Umbilical cord (tissue), 2 donors: ENCODE results near the gene APC2. TPM values are rescaled to one million over a fixed set of nuclear protein-coding genes. Genes with fewer than 3 reads are reported as not detected.

Experiments
- DNase-seq: peaks from one replicate; pipeline ENCODE4 v3.0.0-alpha.2; 2015; ENCODE audit warnings: low spot score
- total RNA-seq: library from RNA; depleted of rRNA; stranded (reverse); fragments of >200 nt; gene quantifications from one replicate; pipeline ENCODE4 v1.2.3, GENCODE V29; 2014; ENCODE audit warnings: low replicate concordance; ENCODE audit not compliant: insufficient read depth

Gene APC2
- total RNA-seq: 0.72 TPM

DNA sequence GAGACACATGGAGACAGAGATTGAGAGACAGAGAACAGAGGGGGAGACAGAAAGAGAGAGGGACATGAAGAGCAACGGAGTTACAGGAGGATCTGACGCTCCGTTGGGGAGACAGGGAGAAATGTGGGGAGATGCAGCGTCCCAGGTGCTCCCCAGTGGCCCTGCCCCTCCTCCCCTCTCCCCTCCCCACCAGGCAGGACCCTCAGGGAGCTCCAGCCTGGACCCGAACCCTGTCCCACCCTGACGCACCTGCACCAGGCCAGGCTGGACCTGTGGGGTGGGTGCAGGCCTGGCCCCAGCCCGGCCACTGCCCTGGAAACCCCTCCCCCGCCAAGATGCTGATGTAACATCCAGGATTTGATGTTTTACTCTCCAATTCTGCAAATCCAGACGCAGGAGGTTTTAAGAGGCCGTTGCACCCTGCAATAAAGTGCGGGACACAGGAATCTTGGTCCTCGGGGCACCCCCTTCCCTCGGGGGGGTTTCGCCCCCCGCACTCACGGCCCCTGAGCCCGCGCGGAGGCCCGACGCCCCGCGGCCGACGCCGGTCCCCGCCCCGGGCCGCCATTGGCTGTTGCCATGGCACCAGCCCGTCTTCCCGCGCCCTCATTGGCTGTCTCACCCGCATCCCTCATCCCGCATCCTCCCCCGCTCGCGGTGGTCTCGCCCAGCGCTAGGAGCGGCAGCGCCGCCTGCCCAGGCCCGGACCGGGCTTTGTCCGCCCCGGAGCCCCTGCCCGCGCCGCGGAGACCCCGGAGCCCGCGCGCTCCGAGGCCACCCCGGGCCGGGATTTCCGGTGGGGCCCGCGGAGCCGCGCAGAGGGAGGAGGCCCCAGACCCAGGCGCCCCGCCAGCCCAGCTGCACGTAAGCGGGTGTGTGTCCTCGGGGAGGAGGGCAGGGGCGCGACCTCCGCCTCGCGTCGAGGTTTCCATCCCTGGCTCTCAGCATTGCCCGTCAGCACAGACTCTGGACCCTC is at the start of gene APC2:
Gene APC2 (plus strand): TSS at position 655 of the 976 bp plus-strand sequence. CDS start 2,881 bp downstream, outside the sequence.
- peak; percentile 60 for DNase-seq

- DNase-seq: peak; percentile 42
Measured at GRCh38 chr19:1400281-1401137, 49.4 kb upstream of the APC2 start.

GRCh38 chr19:1401138-1401888 is 48.6 kb upstream of the APC2 start, which contains the start of gene GAMT:
GAMT (minus strand) TSS chr19:1401542; CDS start chr19:1401476, 66 bp downstream.
- peak; percentile 54 for DNase-seq

GRCh38 chr19:1401889-1402217 is 48.1 kb upstream of the APC2 start:
- DNase-seq: no peak

GRCh38 chr19:1402411-1403070 is 47.4 kb upstream of the APC2 start:
- DNase-seq: no peak

DNA sequence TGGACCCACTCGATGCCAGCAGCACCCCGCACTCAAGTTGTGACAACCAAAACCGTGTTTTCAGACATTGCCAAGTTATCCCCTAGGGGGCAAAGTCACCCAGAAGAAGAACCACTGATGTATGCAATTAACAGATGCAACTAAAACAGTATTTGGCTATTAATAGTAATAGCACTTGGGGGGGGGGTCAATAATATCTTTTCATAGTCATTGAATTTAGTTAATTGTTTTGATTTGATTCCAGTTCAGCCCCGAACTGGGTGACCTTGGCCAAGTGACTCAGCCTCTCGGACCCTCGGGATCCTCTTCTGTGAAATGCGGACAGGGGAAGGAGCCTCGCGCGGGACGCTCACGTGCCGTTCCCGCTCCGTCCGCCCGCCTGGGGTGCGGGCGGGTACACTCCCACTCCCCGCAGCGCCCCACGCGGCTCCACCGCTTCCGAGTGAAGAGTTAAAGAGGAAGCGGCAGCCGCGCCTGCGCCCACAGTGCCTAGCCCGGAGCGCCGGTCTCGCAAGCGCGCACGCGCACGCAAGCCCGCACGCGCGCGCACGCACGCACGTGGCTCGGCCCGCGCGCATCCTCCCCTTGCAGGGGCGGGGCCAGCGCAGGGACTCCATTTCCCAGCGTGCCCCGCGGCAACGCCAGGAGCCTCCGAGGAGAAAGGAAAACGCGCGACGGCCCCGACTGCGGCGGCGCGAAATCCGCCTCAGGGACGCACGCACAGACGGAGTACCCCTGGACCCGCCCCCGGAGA is 43.0 kb upstream of the APC2 start:
- peak; percentile 99 for DNase-seq

- DNase-seq: no peak
Measured at GRCh38 chr19:1407528-1408299, 42.2 kb upstream of the APC2 start, which contains the start of gene DAZAP1. DAZAP1 (plus strand) TSS chr19:1407586; CDS start chr19:1407774, 188 bp downstream.

DNA sequence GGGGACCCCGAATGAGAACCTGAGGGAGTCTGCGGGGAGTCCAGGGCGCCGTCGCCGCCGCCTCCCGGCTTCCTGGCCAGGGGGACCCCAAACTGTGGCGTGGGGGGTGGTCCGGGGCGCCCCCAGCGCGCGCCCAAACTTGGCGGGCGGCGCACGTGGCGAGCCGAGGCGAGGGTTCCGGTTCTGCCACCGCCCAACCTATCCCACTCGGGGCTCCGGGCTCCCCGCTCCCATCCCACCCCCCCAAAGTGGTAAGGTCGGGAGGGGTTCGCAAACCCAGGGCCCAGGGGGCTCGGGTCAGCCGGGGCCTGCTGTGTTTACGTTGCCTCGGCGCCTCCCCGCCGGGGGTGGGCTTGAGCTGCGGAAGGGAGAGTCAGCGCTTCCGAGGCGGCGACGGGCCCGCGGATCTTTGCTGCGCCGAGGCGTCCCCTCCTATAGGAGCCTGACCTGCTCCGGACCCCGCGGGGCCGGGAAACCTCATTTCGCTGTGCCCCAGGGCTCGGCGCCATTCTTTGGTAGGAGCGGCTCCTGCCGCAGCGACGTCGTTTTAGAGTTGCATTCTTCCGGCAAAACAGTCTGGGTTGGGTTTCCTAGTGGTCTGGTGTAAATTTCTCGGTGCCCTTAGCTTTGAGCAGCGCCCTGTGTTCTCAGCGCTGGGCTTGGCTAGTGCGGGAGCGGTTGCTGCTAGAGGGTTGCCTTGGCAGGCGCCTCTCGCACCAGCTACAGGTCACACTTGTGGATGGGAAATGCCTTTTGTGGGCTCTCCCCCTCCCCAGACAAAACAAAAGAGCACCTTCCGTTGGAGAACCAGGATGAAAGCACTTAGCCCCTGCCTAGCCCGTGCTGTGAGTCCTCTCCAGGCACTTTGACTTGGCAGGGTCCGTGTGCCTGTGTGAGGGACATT is 41.4 kb upstream of the APC2 start:
- peak; percentile 56 for DNase-seq

GRCh38 chr19:1409204-1410005 is 40.5 kb upstream of the APC2 start:
- no peak for DNase-seq

GRCh38 chr19:1410136-1410786 is 39.7 kb upstream of the APC2 start:
- no peak for DNase-seq

DNA sequence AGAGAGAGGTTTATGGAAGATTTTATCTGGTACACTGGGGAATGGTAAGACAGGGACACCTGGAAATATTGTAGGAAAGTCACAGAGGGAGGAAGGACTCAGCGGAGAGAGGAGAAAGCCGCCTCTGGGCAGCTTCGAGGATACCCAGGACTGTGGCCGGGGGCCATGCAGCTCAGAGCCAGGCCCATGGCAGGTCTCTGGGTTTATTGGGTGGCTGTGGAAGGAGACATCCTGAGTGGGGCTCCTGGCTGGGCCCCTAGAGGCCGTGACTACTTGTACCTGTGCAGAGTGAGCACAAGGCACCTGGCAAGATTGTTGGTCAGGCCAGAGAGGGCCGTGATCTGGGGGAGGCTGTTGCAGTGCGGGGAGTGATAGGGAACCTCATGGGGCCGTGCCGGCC is 39.1 kb upstream of the APC2 start:
- no peak for DNase-seq

DNA sequence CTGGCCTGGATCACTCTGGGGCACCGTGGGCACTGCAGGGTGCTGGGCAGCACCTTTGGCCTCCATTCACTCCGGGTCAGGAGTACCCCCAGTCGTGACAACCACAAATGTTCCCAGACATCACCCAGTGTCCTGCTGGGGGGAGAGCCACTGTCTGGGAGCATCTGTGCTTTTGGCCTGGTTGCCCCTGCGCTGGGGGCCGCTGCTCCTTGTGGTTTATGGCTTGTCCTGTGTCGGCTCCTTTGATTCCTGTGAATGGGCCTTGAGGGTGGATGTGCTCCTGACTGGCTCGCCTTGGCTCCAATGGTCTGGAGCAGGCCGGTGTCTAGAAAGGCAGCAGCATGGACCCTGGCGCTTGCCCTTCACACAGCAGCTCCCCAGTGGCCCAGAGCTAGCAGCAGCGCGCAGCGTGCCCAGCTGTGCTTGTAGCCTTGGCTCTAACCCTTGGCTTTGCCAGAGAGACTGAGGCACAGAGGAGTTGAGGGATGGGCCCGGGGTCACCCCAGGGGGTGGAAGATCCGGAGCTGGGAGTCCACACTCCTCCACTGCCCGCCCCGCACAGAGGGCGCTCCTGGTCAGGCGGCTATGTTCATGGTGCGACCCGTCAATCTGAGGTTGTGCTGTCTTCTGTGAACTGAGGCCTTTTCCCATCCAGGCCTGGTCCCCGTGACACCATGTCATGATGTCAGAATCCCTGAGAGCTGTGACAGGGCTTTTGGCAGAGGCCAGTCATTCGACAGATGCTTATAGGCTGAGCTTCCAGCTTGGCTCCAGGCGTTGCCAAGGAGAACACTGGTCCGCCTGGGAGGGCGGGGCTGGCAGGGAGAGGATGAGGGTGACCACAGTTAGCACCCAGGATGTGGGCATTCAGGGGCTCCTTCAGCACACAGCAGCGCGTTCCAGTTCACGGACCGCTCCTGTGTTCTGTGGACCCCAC is 38.4 kb upstream of the APC2 start:
- no peak for DNase-seq

DNA sequence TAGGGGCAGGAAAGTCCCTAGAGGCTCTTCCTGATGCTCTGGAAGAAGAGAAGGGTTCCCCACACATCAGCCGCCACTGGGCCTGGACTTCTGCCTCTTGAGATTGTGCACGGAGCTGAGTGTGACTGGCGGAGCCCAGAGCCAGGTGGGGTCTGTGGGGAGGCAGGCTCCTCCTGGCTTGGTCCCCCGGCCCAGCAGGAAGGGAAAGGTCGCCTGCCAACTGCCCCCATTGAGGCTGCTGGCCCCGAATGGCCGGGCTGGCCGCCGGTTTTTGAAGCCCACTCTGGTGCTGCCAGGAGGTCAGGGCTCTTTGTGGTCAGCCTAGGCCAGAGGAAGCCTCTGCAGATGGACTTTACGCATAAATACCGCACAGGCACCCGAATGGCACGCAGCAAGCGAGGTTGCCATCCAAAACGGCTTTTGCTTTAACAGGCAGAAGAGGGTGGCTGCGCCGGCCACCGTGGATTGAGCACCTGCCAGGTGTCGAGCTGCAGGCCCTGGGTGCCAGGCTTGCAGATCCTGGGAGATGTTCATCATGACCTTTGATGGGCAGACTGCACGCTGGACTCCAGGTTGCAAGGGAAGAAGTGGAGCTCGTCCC is 37.5 kb upstream of the APC2 start:
- DNase-seq: no peak

- DNase-seq: no peak
Measured at GRCh38 chr19:1412995-1413800, 36.7 kb upstream of the APC2 start.
